Measurements from ENCODE around the gene GRM4.

The GRM4 gene

GRCh38 chr6:34142061-34142998, 3.6 kb downstream of the GRM4 start:
- DNase-seq: no peak

DNA sequence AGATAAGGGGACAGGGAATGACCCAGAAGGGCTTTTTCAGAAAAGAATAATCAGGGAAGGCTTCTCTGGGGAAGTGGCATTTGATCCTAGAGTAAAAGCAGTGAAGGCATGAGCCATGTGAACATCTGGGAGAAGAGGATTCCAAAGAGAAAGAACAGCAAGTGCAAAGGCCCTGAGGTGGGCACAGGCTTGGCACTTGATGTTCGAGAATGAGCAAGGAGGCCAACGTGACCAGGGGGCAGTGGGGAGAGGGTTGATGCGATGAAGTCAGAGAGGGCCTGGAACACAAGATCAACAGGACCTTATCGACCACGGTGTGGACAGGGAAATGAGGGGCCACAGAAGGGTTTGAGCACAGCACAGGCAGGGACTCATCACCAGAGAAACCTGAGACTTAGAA, 5.8 kb downstream of the GRM4 start:
- no peak for DNase-seq

DNA sequence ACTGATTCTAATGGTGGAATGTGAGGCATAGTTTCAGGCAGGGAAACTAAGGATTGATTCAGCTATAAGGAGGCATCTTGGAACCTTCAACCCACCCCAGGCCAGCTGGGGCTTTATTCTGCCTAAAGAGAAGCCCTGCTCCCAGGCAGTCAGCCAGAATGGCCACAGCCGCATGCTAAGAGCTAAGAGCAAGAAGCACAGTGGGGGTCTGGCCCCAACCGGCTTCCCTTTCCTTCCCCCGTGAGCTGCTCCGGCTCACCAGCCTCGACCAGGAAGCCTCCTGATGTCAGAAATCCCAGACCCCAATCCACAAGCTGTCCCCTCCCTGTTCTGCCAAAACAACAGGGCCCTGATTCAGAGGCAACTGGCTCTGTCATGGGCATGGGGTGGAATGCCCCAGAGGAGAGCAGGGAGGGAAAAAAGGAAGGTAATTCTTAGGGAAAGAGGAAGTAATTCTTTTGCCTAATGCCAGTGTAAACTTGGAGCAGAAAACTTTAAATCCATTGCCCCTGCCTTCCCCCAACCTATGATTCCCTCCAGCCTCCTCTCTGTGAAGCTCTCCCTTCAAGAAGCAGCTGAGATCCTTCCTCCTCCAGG, 6.9 kb downstream of the GRM4 start:
- no peak for DNase-seq

DNA sequence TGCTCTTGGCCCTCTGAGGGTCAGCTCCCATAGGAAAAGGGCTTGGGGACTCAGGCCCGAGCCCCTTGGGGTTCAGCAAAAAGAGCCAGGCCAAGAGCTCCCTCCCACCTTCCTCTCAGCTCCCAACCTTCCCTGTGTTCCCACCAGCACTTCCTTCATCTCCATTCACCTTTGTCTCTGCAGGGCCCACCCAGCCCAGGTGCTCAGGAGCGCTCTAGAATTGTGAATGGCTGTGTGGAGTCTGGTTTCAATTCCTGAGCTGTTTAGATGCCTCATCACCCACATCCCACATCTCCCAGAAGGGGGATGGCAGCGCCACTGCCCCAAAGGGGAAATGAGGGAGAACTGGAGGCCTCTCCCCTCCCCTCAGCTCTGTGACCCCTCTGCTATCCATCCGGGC, 7.7 kb downstream of the GRM4 start:
- no peak for DNase-seq

GRCh38 chr6:34135541-34135940, 10.3 kb downstream of the GRM4 start:
- no peak for DNase-seq

DNA sequence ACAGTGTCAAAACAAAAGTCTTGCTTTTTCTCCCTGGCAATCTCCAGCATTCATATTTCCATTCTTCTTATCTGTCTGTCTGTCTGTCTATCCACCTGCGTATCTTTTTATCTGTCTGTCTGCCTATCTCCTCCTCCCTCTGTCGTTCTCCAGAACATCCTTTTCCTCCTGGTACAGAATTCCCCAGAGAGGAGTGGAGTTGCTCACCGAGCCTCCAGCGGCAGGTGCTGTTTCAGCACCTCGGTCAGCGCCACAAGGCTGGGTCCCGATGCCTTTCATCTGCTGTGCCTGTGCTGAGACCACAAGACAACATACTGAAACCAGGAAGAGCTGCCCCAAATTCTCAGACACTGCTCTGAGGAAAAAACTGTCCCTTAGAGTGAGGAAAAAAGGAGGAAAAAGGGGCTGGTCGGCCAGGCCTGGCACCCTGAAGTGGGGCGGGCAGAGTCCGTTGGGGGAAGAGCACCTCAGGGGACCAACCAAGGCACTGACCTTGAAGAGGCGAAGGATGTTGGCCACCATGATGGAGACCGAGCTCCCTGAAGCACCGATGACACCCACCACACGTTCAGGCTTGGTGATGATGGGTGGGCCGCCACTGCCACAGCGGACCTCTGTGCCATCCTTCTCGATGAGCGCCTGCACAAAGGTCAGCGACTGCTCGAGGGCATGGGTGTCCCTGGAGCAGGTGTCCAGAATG, 13.3 kb downstream of the GRM4 start:
- no peak for DNase-seq

DNA sequence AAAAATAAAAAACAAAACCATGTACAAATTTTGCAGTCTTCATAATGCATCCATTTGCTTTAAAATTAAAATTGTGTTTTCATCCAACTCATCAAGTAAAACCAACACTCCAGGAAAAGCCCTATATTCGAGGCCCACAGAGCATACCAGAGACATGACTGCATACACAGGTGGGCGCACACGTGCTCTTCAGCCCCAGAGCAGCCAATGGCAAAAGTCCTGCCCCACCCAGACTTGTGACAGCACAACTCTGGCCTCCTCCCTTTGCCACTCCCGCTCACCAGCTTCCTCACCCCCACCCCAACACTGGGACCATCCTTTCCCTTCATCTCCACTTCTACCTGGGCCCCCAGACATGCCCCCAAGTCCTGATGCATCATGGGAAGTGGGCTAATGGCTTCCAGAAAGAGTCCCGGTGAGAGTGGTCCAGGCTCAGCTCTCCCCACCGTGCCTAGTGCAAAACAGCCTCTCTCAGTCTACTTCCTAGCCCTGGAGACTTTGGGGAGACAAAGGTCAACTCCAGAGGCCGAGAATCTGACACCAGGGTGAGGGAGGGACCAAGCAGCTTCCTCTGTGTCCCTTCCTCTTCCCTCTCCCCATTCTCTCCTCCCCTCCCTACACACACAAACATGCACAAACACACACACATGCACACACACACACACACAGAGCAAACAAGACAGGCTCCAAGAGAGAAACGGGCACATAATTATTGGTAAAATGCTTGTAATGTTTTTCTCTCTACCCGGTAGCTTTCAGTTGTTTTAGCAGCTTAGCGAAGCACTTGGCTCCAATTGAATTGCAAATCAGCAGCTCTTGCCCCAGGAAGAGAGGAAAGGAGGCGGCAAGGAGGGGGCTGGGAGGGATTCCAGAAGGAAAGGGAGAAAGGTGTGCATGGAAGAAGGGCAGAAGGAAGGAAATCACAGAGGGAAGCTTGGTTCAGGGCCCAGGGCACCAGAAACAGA, 14.3 kb downstream of the GRM4 start:
- no peak for DNase-seq

DNA sequence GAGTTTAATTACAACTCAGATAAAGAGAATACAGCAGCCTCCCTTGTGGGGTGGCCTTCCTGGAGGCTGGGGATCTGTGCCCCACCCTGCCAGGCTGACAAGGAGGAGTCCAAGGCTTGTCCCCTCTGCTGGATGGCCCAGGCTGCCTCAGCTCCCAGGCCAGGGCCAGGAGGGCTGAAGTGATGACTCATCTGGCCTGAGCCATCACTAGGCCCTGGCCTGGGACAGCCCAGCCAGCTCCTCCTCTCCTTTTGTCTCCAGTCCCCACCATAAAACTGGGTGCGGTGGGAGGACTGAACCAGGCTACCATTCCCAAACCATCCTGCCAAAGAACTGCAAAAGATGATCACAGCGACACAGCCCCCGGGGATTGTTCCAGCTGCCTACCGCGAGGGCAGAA, 15.0 kb downstream of the GRM4 start:
- DNase-seq: no peak

DNA sequence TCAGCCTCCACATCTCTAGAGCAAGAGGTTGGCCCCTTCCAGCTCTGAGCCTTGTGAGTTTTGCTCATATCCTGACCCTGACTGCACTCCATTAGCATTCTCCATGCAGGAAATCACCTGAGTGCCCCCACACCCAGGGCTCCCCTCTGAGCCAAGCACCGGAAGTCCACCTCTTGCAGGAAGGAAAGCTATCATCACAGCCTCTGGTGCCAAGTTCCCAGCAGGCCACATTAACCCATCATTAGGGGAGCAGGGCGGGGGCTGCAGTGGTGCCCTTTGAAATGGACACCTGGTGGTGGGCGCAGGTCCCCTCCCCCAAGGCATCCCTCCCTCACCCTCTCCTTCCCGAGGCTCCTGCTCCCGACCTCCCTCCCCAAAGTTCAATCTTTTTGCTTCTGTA, 16.1 kb downstream of the GRM4 start:
- no peak for DNase-seq

DNA sequence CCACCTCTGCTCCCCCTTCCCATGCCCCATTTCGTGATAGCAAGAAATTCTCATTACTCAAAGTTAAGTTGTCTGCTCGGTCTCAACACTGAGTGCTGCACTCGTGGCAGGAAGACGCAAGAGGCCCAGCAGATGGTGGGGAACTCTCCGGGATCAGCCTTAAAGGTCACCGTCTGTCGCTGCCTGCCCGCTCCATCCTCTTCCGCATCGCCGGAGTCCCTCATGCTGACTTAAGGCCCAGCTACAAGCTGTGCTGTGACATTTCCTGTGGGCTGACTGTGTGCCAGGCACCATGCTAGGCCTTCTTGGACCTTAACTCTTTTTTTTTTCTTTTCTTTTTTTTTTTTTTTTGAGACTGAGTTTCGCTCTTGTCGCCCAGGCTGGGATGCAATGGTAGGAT, 17.8 kb downstream of the GRM4 start:
- DNase-seq: no peak

DNA sequence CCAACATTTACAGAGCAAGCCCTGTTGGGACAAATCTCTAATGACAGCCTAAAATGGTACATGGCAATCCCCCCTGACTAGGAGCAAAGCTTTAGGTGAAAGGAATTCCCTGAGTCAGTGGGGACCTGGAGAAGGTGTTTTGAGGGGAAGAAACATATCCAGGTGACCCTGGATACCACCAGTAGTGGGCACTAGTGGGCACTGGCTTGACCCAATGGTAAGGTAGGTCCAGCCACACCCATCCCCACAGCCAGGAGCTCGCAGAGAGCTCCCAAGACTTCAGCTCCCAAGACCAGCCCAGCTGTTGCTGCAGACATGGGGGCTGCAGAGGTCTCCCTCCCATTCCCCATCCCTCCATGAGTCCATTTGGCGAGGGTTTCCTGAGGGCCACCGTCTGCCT, 19.5 kb downstream of the GRM4 start:
- no peak for DNase-seq

- DNase-seq: no peak
These were observed 19.9 kb downstream of the GRM4 start for GRCh38 chr6:34125939-34126338.

GRCh38 chr6:34120953-34121675, 24.8 kb downstream of the GRM4 start:
- no peak for DNase-seq

DNA sequence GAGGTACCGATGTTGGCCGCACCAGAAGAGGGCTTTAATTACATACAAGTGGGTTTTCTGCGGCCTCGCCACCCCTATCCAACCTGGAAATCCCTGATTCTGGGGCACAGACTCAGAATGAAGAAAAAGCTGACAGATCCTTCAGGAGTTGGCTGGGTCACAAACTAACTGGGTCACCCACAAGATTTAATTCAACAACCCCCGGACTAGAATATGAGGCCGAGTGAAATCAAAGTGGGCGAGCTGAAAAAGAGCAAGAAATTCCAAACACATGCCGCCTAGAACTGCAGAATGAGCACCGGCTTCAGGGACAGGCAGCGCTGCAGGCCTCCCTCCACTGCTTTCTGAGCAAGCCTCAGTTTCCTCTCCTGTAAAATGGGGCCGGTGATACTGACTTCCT, 30.0 kb downstream of the GRM4 start:
- no peak for DNase-seq

- no peak for DNase-seq
These were observed 30.5 kb downstream of the GRM4 start for GRCh38 chr6:34115403-34115795.

DNA sequence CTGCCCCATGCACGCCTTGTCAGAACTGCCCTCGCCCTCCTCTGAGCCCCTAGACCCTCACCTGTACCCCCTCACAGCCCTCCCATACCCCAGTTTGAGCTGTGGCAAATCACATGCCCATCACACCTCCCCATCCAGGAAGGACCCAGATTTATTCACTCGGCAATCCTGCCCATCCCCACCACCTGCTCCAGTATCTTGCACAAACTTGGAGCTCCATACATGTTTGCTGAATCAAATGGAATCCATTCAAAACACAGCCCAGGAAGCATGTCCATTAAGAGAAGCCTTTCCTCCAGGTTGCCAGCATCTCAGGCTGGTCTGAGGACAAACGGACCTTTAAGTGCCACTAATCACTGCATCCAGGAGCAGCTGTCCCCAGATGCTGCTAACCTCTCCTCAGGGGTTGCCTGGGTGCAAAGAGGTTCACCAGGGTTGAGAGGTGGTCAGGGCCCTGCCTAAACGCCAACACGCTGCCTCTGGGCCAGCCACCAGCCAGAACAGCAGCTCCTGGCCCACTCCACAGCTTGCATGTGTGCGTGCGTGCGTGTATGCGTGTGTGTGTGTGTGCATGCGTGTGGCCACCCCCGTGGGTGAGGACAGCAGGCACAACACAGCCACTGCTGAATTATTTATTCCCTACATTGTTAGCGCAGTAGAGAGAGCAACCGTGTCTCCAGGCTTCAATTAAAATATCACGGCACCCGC, 31.0 kb downstream of the GRM4 start:
- no peak for DNase-seq

DNA sequence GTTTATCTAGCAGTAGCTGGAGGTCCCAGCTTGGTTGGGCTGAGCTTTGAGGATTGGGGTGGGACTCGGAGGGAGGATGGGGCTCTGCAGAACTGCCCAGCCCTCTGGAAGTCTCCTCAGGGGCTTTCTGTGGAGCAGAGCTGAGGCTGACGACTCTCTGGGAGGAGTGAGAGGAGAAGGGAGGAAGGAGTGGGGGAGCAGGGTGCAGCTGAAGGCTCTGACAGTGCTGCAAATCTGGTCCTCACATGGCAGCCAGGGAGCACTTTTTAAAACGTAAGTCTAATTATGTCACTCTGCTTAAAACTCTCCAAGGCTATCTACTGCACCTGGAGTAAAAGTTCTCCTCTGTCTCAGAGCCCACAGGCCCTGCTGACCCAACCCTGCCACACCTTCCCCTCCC, 32.4 kb downstream of the GRM4 start:
- no peak for DNase-seq

DNA sequence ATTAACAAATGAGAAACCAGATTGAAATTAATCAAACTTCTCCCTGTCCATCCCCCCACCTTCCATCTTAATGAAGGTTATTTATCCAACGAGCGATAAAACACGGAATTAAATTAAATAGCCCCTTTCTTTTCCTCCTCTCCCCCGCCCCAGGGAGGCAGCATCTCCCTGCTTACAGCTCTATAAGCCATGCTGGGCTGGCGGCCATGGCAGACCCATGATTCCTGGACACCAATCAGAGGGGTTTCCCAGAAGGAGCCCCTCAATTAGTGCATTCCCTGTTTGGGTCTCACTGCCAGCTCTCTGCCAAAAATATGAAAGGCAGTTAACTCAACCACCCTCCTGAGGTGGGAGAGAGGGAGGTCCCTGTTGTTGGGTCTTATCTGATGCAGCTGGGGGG, 33.8 kb downstream of the GRM4 start:
- DNase-seq: no peak

- no peak for DNase-seq
These were observed 35.3 kb downstream of the GRM4 start for GRCh38 chr6:34110610-34111009.

- no peak for DNase-seq
These were observed 37.7 kb downstream of the GRM4 start for GRCh38 chr6:34108176-34108575.

DNA sequence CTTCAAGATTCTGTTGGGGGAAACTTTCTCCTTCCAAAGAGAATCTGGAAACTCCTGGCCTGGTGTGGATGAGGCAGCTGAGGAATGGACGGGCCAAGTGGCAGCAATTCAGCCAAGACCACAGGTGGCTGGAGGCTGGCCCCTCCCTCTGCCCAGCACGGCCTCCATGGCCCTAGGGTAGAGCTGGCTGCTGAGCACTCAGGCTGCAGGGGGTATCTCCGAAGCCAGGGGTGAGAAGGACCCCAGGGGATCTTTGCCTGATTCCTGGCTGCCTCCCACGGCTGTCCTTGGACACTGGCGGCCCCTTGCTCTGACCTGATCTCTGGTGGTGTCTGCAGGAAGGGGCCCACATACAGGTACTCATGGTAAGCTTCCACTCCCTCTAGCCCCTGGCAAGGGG, 39.0 kb downstream of the GRM4 start:
- DNase-seq: no peak

Data from activated gamma-delta T cell (primary cell).